H9 (cell line): ENCODE measurements around the gene SEC23IP. TPM values are rescaled to one million over a fixed set of nuclear protein-coding genes. Genes with fewer than 3 reads are reported as not detected.

Experiments used
- DNase-seq: peaks from one replicate; pipeline ENCODE4 v3.0.0-alpha.2; 2017
- H2AFZ ChIP-seq: one replicate; pipeline ENCODE4 v1.6.1; 2013; ENCODE audit warnings: mild to moderate bottlenecking, low read length, control low read depth, moderate library complexity
- H2AK5ac ChIP-seq: 2 replicates; pipeline ENCODE4 v1.6.1; 2013; ENCODE audit warnings: low read length, control low read depth, mixed read lengths; ENCODE audit not compliant: insufficient read length
- H2BK120ac ChIP-seq: one replicate; pipeline ENCODE4 v1.6.1; 2013; ENCODE audit warnings: low read depth, mild to moderate bottlenecking, low read length, control low read depth, inconsistent platforms; ENCODE audit not compliant: poor library complexity, severe bottlenecking
- H2BK12ac ChIP-seq: 2 replicates; pipeline ENCODE4 v1.6.1; 2013; ENCODE audit warnings: low read length, control low read depth, mixed read lengths, low read depth; ENCODE audit not compliant: insufficient read length
- H2BK15ac ChIP-seq: 2 replicates; pipeline ENCODE4 v1.6.1; 2013; ENCODE audit warnings: low read depth, low read length, control low read depth
- H2BK20ac ChIP-seq: one replicate; pipeline ENCODE4 v1.6.1; 2013; ENCODE audit warnings: low read depth, mild to moderate bottlenecking, low read length, control low read depth, inconsistent platforms; ENCODE audit not compliant: poor library complexity, severe bottlenecking
- H2BK5ac ChIP-seq: 2 replicates; pipeline ENCODE4 v1.6.1; 2013; ENCODE audit warnings: low read length, control low read depth, mixed read lengths; ENCODE audit not compliant: insufficient read length
- H3K14ac ChIP-seq: 2 replicates; pipeline ENCODE4 v1.6.1; 2013; ENCODE audit warnings: low read length, control low read depth; ENCODE audit not compliant: insufficient read depth
- H3K18ac ChIP-seq: 2 replicates; pipeline ENCODE4 v1.6.1; 2013; ENCODE audit warnings: low read depth, mild to moderate bottlenecking, mixed read lengths, low read length, control low read depth; ENCODE audit not compliant: insufficient read length
- H3K23ac ChIP-seq: 2 replicates; pipeline ENCODE4 v1.6.1; 2013; ENCODE audit warnings: low read length, control low read depth, mixed read lengths, low read depth; ENCODE audit not compliant: insufficient read length
- H3K23me2 ChIP-seq: 2 replicates; pipeline ENCODE4 v1.6.1; 2013; ENCODE audit warnings: low read depth, mild to moderate bottlenecking, mixed read lengths, low read length, control low read depth; ENCODE audit not compliant: insufficient read length, poor library complexity, severe bottlenecking
- H3K27ac ChIP-seq: 2 replicates; pipeline ENCODE4 v1.5.1; 2013; ENCODE audit warnings: low read length, control low read depth, mixed read lengths, low read depth; ENCODE audit not compliant: insufficient read length
- H3K27me3 ChIP-seq: 2 replicates; pipeline ENCODE4 v1.6.1; 2013; ENCODE audit warnings: low read length, control low read depth, inconsistent platforms; ENCODE audit not compliant: insufficient read depth
- H3K4ac ChIP-seq: 2 replicates; pipeline ENCODE4 v1.6.1; 2013; ENCODE audit warnings: low read depth, mild to moderate bottlenecking, control low read depth, inconsistent platforms, low read length, moderate library complexity
- H3K4me1 ChIP-seq: 2 replicates; pipeline ENCODE4 v1.6.1; 2013; ENCODE audit warnings: low read length, control low read depth, inconsistent platforms; ENCODE audit not compliant: insufficient read depth
- H3K4me2 ChIP-seq: 2 replicates; pipeline ENCODE4 v1.6.1; 2013; ENCODE audit warnings: low read length, control low read depth, mixed read lengths; ENCODE audit not compliant: insufficient read length, insufficient read depth
- H3K56ac ChIP-seq: 2 replicates; pipeline ENCODE4 v1.6.1; 2013; ENCODE audit warnings: low read depth, mild to moderate bottlenecking, mixed read lengths, low read length, control low read depth; ENCODE audit not compliant: insufficient read length
- H3K79me1 ChIP-seq: 2 replicates; pipeline ENCODE4 v1.6.1; 2013; ENCODE audit warnings: low read depth, mild to moderate bottlenecking, moderate library complexity, low read length, control low read depth, inconsistent platforms; ENCODE audit not compliant: insufficient read depth, poor library complexity, severe bottlenecking
- H3K79me2 ChIP-seq: 2 replicates; pipeline ENCODE4 v1.6.1; 2013; ENCODE audit warnings: low read length, control low read depth, inconsistent platforms; ENCODE audit not compliant: insufficient read depth
- H3K9ac ChIP-seq: 2 replicates; pipeline ENCODE4 v1.6.1; 2013; ENCODE audit warnings: low read length, control low read depth, mixed read lengths; ENCODE audit not compliant: insufficient read length; ENCODE audit errors: extremely low read depth
- H3K9me3 ChIP-seq: one replicate; pipeline ENCODE4 v1.6.1; 2013; ENCODE audit warnings: low read depth, low read length, inconsistent platforms; ENCODE audit not compliant: control insufficient read depth
- H3T11ph ChIP-seq: one replicate; pipeline ENCODE4 v1.6.1; 2013; ENCODE audit warnings: mild to moderate bottlenecking, low read length, control low read depth, inconsistent platforms
- H4K20me1 ChIP-seq: one replicate; pipeline ENCODE4 v1.6.1; 2013; ENCODE audit not compliant: control insufficient read depth, insufficient read length, insufficient read depth
- H4K5ac ChIP-seq: 2 replicates; pipeline ENCODE4 v1.6.1; 2013; ENCODE audit warnings: low read depth, mild to moderate bottlenecking, mixed read lengths, low read length, control low read depth; ENCODE audit not compliant: insufficient read length
- H4K8ac ChIP-seq: replicated peaks from 2 replicates; pipeline ENCODE4 v1.6.1; 2013; ENCODE audit warnings: low read length, control low read depth, mixed read lengths, low read depth; ENCODE audit not compliant: insufficient read length
- H4K91ac ChIP-seq: 2 replicates; pipeline ENCODE4 v1.6.1; 2013; ENCODE audit warnings: low read depth, mild to moderate bottlenecking, moderate library complexity, mixed read lengths, low read length, control low read depth; ENCODE audit not compliant: insufficient read length
- H3K27ac Mint-ChIP-seq, 3 experiments: 2 replicates in 2 of 3; 3 replicates in 1 of 3; pipeline ENCODE4 v1.8.0; 2020 to 2021; ENCODE audit warnings: mixed read lengths in 3 of 3, mild to moderate bottlenecking in 1 of 3, moderate library complexity in 1 of 3
- H3K27me3 Mint-ChIP-seq: 2 replicates; pipeline ENCODE4 v1.8.0; 2021; ENCODE audit warnings: low read depth, mild to moderate bottlenecking, moderate library complexity, mixed read lengths
- H3K36me3 Mint-ChIP-seq, 3 experiments: 2 replicates in 2 of 3; 3 replicates in 1 of 3; pipeline ENCODE4 v1.8.0; 2020 to 2021; ENCODE audit warnings: low read depth in 3 of 3, mixed read lengths in 3 of 3; ENCODE audit not compliant: insufficient read depth in 1 of 3
- H3K4me1 Mint-ChIP-seq, 2 experiments: 2 replicates each; pipeline ENCODE4 v1.8.0; 2020; ENCODE audit warnings: mixed read lengths in 2 of 2
- H3K4me3 Mint-ChIP-seq, 2 experiments: 2 replicates in 1 of 2; 3 replicates in 1 of 2; pipeline ENCODE4 v1.8.0; 2020 to 2021; ENCODE audit warnings: mild to moderate bottlenecking in 2 of 2, mixed read lengths in 2 of 2, moderate library complexity in 1 of 2
- H3K9me3 Mint-ChIP-seq, 2 experiments: 2 replicates in 1 of 2; 3 replicates in 1 of 2; pipeline ENCODE4 v1.8.0; 2020; ENCODE audit warnings: mild to moderate bottlenecking in 2 of 2, mixed read lengths in 2 of 2, moderate library complexity in 1 of 2
- WGBS: extraction: QIAGEN DNeasy Blood & Tissue Kit; methylation state at CpG from one replicate; pipeline ENCODE4 v1.1.7; 2013; ENCODE audit warnings: missing lambda C conversion rate, low lambda C conversion rate, mixed read lengths; ENCODE audit not compliant: insufficient read length; ENCODE audit errors: extremely low coverage; 5-methylcytosine and 5-hydroxymethylcytosine counted together
- total RNA-seq: library from RNA; stranded (reverse); gene quantifications from 2 replicates; pipeline ENCODE4 v1.2.1, GENCODE V29; 2021
- TF ChIP-seq, protein P1 (sequence below): fragments of 200-600 bp; sonication (generic); conservative IDR thresholded peaks from 3 replicates; pipeline ENCODE4 v1.8.0; 2021; ENCODE audit warnings: antibody characterized with exemption, mild to moderate bottlenecking

The SEC23IP gene
- total RNA-seq, 1 experiment from 2014 or later, result 93.0 TPM

GRCh38 chr10:119893074-119893473 lies 544 bp downstream of the SEC23IP start:
- Histone ChIP-seq H2AFZ (no peak overlapping the region), H3K9ac (peak overlapping the region; percentile 61)

More at GRCh38 chr10:119893074-119893473, 544 bp downstream of the SEC23IP start:
- Histone ChIP-seq H2BK5ac (no peak overlapping the region), H3K23me2 (peaks cover 4% of the 10 kb centered on the region), H2BK20ac (no peak overlapping the region), H3K18ac (no peak overlapping the region), H3T11ph (no peak overlapping the region), H3K4me2 (peak overlapping the region; percentile 99), H3K79me1 (peaks cover 7% of the 10 kb centered on the region), H3K56ac (no peak overlapping the region), H3K4me1 (no peaks in the 10 kb centered on the region), H3K27ac (no peak overlapping the region), H2AK5ac (no peak overlapping the region), H3K27me3 (no peaks in the 10 kb centered on the region), H3K79me2 (peaks cover 36% of the 10 kb centered on the region), H3K23ac (no peak overlapping the region), H3K9me3 (no peaks in the 10 kb centered on the region), H2BK12ac (no peak overlapping the region), H4K5ac (no peak overlapping the region), H2BK120ac (no peak overlapping the region), H4K20me1 (no peaks in the 10 kb centered on the region), H3K14ac (no peak overlapping the region), H2BK15ac (no peak overlapping the region), H4K91ac (no peak overlapping the region), H4K8ac (no peak overlapping the region), H3K4ac (no peak overlapping the region)
- no peaks in the 10 kb centered on the region; the same call in 1 of the 2 replicates for H3K27me3 Mint-ChIP-seq
- H3K36me3 Mint-ChIP-seq, result peaks cover 15 to 31% (median 18%) of the 10 kb centered on the region in 3 experiments; a peak in 6 of 7 replicates
- TF ChIP-seq, protein P1, sequence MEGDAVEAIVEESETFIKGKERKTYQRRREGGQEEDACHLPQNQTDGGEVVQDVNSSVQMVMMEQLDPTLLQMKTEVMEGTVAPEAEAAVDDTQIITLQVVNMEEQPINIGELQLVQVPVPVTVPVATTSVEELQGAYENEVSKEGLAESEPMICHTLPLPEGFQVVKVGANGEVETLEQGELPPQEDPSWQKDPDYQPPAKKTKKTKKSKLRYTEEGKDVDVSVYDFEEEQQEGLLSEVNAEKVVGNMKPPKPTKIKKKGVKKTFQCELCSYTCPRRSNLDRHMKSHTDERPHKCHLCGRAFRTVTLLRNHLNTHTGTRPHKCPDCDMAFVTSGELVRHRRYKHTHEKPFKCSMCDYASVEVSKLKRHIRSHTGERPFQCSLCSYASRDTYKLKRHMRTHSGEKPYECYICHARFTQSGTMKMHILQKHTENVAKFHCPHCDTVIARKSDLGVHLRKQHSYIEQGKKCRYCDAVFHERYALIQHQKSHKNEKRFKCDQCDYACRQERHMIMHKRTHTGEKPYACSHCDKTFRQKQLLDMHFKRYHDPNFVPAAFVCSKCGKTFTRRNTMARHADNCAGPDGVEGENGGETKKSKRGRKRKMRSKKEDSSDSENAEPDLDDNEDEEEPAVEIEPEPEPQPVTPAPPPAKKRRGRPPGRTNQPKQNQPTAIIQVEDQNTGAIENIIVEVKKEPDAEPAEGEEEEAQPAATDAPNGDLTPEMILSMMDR, result no peak
- DNase-seq, result no peak
- peaks cover 0 to 4% of the 10 kb centered on the region in 2 experiments; a peak in 3 of 5 replicates for H3K9me3 Mint-ChIP-seq
- peak overlapping the region; percentile 93 to 94 for H3K4me3 Mint-ChIP-seq
- H3K27ac Mint-ChIP-seq, result peak overlapping the region; percentile 17 to 98 (median 94); a peak in 5 of 7 replicates
- peaks cover 18 to 23% of the 10 kb centered on the region in 2 experiments for H3K4me1 Mint-ChIP-seq
- no CpG with 5 or more reads among the region's 9 CpGs for WGBS
